Activated CD4-positive, alpha-beta T cell treated with anti-CD3 and anti-CD28 coated beads, Interleukin-2, Interleukin-6, amounts not matched to agents 100 ng/mL and 50 ng/mL, durations not matched to agents 16 hours and 8 hours (primary cell): Measurements from ENCODE around the gene ARHGAP42.

ENCODE experiments used
- DNase-seq: peaks from one replicate; pipeline ENCODE4 v3.0.0-alpha.2; 2020

The ARHGAP42 gene

GRCh38 chr11:100841711-100842407, 154.8 kb downstream of the ARHGAP42 start:
- DNase-seq, result no peak

GRCh38 chr11:100847696-100848216, 160.7 kb downstream of the ARHGAP42 start:
- DNase-seq, result no peak

- no peak for DNase-seq
Observed at GRCh38 chr11:100849009-100849900, 162.2 kb downstream of the ARHGAP42 start.

GRCh38 chr11:100849901-100850235, 162.8 kb downstream of the ARHGAP42 start:
- DNase-seq, result no peak

- DNase-seq, result no peak
Observed at GRCh38 chr11:100851147-100851546, 164.1 kb downstream of the ARHGAP42 start.

- DNase-seq, result no peak
Observed at GRCh38 chr11:100851584-100852152, 164.6 kb downstream of the ARHGAP42 start.

- peak; percentile 3 for DNase-seq
Observed at GRCh38 chr11:100855466-100856067, 168.5 kb downstream of the ARHGAP42 start.

GRCh38 chr11:100857236-100858005, 170.3 kb downstream of the ARHGAP42 start:
- DNase-seq, result no peak

- DNase-seq, result no peak
Observed at GRCh38 chr11:100860318-100861155, 173.4 kb downstream of the ARHGAP42 start.

- no peak for DNase-seq
Observed at GRCh38 chr11:100861212-100861611, 174.1 kb downstream of the ARHGAP42 start.

GRCh38 chr11:100863080-100863581, 176.0 kb downstream of the ARHGAP42 start:
- peak; percentile 7 for DNase-seq

GRCh38 chr11:100865443-100866065, 178.5 kb downstream of the ARHGAP42 start:
- no peak for DNase-seq

GRCh38 chr11:100866453-100866852, 179.4 kb downstream of the ARHGAP42 start:
- no peak for DNase-seq

GRCh38 chr11:100867606-100868005, 180.5 kb downstream of the ARHGAP42 start:
- DNase-seq, result no peak

GRCh38 chr11:100869328-100869727, 182.2 kb downstream of the ARHGAP42 start:
- DNase-seq, result no peak

- no peak for DNase-seq
Observed at GRCh38 chr11:100870138-100870537, 183.1 kb downstream of the ARHGAP42 start.

- no peak for DNase-seq
Observed at GRCh38 chr11:100872951-100873740, 186.1 kb downstream of the ARHGAP42 start.

GRCh38 chr11:100874203-100874602, 187.1 kb downstream of the ARHGAP42 start:
- no peak for DNase-seq

- DNase-seq, result no peak
Observed at GRCh38 chr11:100875521-100875869, 188.4 kb downstream of the ARHGAP42 start.
